ENCODE data around the gene EVX1.
A peak's percentile ranks its signal among the peaks of the same experiment; 100 is the strongest.

The EVX1 gene

GRCh38 chr7:27209933-27210440 is 32.6 kb upstream of the EVX1 start:
- TF ChIP-seq, protein P1, sequence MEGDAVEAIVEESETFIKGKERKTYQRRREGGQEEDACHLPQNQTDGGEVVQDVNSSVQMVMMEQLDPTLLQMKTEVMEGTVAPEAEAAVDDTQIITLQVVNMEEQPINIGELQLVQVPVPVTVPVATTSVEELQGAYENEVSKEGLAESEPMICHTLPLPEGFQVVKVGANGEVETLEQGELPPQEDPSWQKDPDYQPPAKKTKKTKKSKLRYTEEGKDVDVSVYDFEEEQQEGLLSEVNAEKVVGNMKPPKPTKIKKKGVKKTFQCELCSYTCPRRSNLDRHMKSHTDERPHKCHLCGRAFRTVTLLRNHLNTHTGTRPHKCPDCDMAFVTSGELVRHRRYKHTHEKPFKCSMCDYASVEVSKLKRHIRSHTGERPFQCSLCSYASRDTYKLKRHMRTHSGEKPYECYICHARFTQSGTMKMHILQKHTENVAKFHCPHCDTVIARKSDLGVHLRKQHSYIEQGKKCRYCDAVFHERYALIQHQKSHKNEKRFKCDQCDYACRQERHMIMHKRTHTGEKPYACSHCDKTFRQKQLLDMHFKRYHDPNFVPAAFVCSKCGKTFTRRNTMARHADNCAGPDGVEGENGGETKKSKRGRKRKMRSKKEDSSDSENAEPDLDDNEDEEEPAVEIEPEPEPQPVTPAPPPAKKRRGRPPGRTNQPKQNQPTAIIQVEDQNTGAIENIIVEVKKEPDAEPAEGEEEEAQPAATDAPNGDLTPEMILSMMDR (conservative IDR thresholded peaks at IDR 0.05), result no peak
- peak overlapping the region; percentile 98; the same call in 1 of the 2 replicates for H3K27ac ChIP-seq

DNA sequence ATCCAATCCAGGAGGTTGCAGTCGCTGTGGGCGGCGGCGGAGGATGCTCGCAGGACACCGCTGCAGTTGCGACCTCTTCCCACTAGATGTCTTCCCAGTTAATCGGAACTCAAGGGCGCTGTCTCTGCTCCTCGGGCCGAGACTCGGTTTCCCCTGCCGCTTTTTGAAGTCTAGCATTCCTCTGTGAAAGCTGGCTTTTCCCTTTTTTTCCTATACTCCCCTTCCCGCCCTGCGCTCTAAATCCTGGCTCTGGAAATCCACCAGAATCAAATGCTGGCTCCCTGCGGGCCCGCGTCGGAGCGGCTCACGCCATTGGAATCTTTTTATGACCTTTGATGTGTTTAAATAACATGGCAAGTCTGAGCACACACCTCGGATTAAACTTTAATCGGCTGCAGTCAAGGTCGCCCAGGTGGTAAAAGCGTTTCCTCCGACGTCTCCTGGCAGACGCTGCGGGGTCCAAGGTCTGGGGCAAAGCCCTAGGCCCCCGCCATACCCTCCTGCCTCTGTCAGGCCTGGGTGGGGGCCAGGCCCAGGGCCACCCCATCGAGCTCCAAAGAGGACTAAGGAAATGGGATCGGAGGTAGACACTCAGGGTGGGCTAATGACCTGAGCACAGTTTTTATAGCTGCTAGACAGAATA is 32.0 kb upstream of the EVX1 start:
- TF ChIP-seq, protein P1 (conservative IDR thresholded peaks at IDR 0.05), result peak; percentile 81
- H3K27ac ChIP-seq, result peak overlapping the region; percentile 98; the same call in 1 of the 2 replicates

DNA sequence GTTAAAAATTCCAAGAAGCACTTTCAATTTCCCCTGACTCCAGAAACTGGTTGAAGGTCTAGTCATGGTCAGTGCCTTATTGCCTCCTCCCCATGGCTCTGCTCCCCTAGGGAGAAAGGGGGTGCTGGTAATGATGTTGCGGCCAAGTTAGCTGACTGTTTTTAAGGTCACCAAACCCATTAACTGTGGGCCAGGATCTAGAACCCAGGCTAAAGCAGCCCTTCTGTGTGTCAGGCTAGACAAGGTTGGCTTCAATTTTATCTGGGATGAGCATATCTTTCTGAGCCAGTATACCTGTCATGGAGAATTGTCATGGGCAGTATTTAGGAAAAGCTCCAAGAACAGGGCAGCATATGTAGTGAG is 31.5 kb upstream of the EVX1 start:
- H3K27ac ChIP-seq, result peak overlapping the region; percentile 98; the same call in 1 of the 2 replicates
- TF ChIP-seq, protein P1 (conservative IDR thresholded peaks at IDR 0.05), result no peak

- TF ChIP-seq, protein P1 (conservative IDR thresholded peaks at IDR 0.05), result no peak
- H3K27ac ChIP-seq, result no peak overlapping the region
These were observed 30.8 kb upstream of the EVX1 start for GRCh38 chr7:27211764-27212204.

DNA sequence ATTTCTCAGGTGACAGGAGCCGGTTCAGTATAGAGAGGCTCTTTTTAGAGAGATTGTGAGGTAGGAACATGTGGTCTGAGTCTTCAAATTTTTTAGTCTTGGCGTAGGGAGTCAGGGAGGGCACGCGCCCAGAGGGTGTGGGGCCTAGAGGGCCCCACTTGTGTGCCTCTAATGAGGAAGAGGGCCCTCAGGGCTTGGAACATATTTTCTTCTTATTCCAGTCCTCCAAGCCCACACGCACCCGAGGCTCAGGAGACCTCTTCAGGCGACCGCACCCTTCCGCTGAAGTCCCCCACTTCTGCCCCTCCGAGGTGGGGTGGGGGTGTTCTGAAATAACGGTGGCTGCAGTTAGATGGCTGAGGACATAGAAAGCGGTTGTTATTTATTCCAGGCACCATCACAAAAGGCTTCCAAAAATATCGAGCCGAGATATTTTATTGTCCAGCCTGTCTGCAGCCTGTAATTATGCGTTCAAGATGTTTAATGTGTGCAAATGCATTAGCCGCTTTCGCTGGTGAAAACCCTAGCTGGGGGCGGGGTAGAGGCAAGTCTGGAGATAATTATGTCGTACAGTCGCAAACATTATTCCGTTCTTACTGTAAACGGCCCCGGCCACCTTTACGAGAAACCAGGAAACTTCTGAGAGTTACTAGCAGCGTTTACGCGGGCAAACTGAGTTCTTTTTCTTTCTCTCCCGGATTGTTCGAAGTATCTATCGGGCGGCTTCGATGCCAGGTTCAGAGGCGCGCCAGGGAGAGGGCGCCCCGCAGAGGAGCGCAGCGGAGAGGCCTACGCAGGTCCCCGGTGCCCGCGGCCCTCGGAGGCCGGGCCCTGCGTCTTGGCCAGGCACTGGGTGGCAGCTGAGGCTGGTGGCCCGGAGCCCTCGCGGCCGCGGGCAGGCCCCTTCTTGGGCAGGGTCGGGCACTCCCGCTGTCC is 29.8 kb upstream of the EVX1 start:
- no peak overlapping the region for H3K27ac ChIP-seq
- TF ChIP-seq, protein P1 (conservative IDR thresholded peaks at IDR 0.05), result no peak

DNA sequence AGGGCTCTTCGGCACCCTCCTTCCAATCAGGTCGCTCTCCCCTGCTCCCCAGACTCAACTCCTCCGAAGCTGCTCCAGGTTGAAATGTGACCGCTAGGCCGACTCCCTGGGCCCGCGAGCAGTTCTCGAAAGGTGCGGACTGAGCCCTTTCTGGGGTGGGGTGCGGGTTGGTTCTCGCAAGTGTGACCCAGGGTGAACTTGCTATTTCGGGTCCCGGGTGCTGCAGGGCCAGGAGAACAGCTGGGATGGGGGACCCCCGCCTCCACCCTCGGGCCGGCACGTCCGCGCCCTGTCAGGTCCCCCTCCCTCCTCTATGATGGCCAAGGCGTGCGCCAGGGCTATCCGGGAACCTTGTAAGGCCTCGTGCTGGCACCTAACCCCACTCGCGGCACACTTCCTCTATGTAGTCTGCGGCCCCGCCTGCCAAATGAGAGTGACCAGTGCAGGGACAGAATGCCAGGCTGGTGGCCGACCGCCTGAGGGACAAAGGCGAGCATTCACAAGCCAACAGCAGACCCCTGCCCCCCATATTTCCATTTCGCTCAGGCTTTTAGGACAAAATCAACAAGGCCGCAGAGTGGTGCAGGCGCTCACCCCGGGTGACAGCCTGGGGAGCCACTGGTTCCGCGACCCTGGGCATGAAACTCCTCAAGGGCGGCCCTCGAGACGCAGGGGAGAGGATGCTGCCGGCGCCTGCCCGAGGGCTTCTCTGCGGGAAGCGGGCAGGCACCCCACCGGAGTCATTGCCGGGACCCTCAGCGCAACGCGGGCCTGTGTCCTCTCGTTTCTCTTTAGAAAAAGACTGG is 29.0 kb upstream of the EVX1 start:
- TF ChIP-seq, protein P1 (conservative IDR thresholded peaks at IDR 0.05), result no peak
- no peak overlapping the region for H3K27ac ChIP-seq

All from VCaP (cell line).